Kidney epithelial cell (primary cell): Measurements from ENCODE around the gene HEXD. TPM values are rescaled to one million over a fixed set of nuclear protein-coding genes. Genes with fewer than 3 reads are reported as not detected.
A peak's percentile ranks its signal among the peaks of the same experiment; 100 is the strongest.

ENCODE experiments used
- DNase-seq: peaks from one replicate; pipeline ENCODE4 v3.0.0-alpha.2; 2010; ENCODE audit warnings: low read depth
- H3K27me3 ChIP-seq: 2 replicates; pipeline ENCODE4 v1.6.0; 2011; ENCODE audit warnings: low read length; ENCODE audit not compliant: control insufficient read depth, insufficient read depth
- H3K36me3 ChIP-seq: 2 replicates; pipeline ENCODE4 v1.5.1; 2011; ENCODE audit warnings: low read length; ENCODE audit not compliant: control insufficient read depth, insufficient read depth
- H3K4me3 ChIP-seq: 2 replicates; pipeline ENCODE4 v1.5.1; 2011; ENCODE audit warnings: low read depth, mild to moderate bottlenecking, control low read depth, low read length
- total RNA-seq: library from RNA; depleted of rRNA; stranded (reverse); fragments of >200 nt; gene quantifications from 2 replicates; pipeline ENCODE4 v1.2.3, GENCODE V29; 2015
- TF ChIP-seq, protein P1 (sequence below): IDR thresholded peaks from 2 replicates; pipeline ENCODE4 v1.5.1; 2011; ENCODE audit warnings: mild to moderate bottlenecking, moderate library complexity, low read length, control low read depth, inconsistent platforms; ENCODE audit not compliant: insufficient read depth, poor library complexity, severe bottlenecking

HEXD gene
- total RNA-seq, 1 donor from 2014 or later = 18.5 TPM

DNA sequence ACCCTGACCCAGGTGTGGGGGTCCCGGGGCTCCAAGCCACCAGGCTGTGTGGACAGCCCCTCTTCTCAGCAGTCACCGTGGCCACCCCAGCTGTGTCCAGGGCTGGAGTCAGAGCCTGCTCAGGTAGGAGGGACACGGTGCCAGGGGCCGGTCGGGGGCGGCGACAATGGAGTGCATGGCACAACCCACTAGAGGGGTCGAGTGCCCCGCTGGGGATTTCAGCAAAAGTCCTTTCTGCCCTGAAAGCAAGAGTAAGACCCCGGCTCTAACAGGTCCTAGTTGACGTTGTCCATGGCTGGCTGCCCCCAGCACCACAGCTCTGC lies 35.3 kb upstream of the HEXD start:
- DNase-seq = no peak
- TF ChIP-seq, protein P1, sequence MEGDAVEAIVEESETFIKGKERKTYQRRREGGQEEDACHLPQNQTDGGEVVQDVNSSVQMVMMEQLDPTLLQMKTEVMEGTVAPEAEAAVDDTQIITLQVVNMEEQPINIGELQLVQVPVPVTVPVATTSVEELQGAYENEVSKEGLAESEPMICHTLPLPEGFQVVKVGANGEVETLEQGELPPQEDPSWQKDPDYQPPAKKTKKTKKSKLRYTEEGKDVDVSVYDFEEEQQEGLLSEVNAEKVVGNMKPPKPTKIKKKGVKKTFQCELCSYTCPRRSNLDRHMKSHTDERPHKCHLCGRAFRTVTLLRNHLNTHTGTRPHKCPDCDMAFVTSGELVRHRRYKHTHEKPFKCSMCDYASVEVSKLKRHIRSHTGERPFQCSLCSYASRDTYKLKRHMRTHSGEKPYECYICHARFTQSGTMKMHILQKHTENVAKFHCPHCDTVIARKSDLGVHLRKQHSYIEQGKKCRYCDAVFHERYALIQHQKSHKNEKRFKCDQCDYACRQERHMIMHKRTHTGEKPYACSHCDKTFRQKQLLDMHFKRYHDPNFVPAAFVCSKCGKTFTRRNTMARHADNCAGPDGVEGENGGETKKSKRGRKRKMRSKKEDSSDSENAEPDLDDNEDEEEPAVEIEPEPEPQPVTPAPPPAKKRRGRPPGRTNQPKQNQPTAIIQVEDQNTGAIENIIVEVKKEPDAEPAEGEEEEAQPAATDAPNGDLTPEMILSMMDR = no peak
- Histone ChIP-seq H3K36me3 (no peaks in the 10 kb centered on the region), H3K4me3 (no peak overlapping the region), H3K27me3 (peaks cover 64% of the 10 kb centered on the region)

DNA sequence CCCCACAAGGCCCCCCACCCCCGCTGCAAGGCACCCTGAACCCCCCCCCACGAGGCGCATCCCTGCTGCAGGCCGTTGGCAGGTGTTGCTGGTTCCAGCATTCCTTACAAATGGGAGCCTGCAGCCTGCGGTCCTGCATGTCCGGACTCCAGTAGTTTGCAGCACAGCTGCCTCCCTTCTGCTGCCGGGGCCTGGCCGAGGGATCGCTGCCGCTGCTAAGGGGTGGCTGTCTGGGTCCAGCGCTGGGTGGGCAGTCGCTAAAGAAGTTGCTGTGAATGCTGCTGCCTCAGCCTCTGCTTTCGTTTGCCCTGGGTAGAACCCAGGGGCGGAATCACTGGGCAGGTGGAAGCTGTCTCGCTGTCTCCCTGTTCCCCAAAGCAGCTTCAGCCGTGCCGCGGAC lies 34.7 kb upstream of the HEXD start:
- no peaks in the 10 kb centered on the region for H3K36me3 ChIP-seq
- H3K27me3 ChIP-seq = peaks cover 64% of the 10 kb centered on the region
- no peak for DNase-seq
- TF ChIP-seq, protein P1 = no peak
- no peak overlapping the region for H3K4me3 ChIP-seq

DNA sequence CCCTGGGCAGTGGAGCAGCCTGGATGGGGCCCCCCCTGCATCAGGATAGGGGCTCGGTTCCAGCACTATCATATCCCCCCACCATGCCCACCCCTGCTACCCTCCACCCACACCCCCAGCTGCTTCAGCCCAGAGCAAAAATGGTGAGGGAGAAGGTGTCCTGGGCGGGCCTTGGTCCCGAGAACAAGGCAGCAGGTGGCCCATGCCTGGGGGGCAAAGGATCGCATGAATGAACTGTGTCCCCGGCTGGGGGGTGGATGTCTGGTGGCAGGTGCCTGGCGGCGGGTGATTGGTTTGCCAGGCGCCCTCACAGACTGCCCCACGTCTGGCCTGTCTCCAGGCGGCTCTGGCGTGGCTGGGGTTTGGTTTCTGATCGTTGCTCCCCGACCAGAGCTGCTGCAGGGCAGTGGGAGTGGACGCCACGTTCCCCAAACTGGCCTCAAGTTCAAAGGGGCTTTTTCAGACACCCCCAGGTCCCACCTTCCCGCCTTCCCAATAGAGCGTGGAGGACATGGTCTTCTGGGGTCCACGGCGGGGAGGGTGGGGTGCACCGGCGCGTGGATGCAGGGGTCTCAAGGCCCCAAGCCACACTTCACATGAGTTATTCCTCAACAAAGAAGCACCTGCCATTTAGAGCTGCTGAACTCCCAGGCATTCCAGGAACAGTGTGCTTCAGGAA lies 34.0 kb upstream of the HEXD start:
- no peaks in the 10 kb centered on the region for H3K36me3 ChIP-seq
- H3K27me3 ChIP-seq = peaks cover 62% of the 10 kb centered on the region
- DNase-seq = no peak
- H3K4me3 ChIP-seq = no peak overlapping the region
- TF ChIP-seq, protein P1 = no peak

DNA sequence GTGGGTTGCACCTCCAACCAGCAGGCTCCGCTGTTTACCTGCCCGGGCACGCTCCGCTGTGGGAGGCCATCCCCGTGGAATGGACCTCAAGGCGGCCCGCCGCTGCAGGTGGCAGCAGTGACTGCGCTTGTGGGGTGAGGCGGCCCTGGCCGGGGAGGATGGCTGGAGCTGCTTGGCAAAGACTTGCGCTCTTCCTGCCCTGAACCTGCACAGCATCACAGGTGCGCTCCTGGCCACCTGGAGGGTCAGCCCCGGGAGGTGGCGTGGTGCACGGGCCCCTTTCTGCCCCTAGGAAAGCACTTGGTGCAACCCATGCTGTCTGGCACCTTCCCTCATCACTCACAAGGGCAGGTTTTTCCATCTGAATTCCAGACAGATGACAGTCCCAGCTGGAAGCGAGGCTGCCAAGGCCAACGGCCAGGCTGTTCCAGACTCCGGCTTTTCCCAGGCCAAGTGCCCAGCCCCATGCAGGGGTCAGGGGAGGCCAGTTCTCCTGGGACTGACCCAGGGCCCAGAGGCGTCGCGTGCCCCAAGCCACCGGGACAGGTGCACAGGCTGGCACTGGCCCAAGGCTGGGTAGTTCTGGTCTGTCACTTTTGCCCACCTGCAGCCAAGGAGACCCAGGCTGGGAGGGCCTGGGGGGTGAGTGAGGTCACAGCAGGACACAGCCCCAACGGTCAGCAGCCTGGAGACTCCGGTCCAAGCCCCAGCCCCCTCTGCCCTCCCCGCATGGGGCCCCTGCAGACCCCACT lies 33.2 kb upstream of the HEXD start:
- TF ChIP-seq, protein P1 = peak; percentile 51
- no peak for DNase-seq
- no peaks in the 10 kb centered on the region for H3K36me3 ChIP-seq
- no peak overlapping the region for H3K4me3 ChIP-seq
- H3K27me3 ChIP-seq = peaks cover 57% of the 10 kb centered on the region

DNA sequence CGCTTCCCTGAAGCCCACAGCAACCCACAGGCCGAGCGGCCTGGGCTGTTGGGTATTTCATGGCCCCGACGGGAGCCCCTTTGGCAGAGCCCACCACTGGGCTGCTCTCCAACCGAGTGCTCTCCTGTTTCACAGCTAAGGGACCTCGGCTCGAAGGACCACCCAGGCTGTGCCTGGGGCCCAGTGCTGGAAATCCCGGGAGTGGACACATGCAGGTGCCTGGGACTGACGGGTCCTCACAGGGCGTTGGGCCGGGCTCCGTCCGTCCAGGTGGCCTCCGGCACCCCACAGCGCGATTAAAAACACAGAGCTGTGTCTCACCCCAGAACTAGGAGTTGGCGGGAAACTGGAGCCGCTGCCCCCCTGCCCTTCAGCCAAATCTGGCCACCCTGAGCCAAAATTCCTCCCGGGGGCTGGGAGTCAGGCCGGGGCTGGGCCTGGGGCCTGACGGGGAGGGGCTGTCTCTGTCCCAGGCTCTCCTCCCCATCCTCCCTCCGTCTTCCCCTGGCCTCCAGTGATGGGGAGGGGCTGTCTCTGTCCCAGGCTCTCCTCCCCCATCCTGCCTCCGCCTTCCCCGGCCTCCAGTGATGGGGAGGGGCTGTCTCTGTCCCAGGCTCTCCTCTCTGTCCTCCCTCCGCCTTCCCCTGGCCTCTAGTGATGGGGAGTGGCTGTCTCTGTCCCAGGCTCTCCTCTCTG lies 32.4 kb upstream of the HEXD start:
- no peak for DNase-seq
- TF ChIP-seq, protein P1 = no peak
- Histone ChIP-seq H3K27me3 (peaks cover 55% of the 10 kb centered on the region), H3K4me3 (no peak overlapping the region), H3K36me3 (no peaks in the 10 kb centered on the region)
